OCI-LY3 (cell line): ENCODE results near the gene UST.

Experiments used
- EZH2phosphoT487 ChIP-seq: fragments of 200-600 bp; shearing (Covaris generic); IDR thresholded peaks from 2 replicates; pipeline ENCODE4 v1.6.1; 2018; ENCODE audit warnings: antibody characterized with exemption, mixed run types, low read depth
- TF ChIP-seq, protein P1 (sequence below): fragments of 200-600, 300-600 bp; sonication (generic); IDR thresholded peaks from 2 replicates; pipeline ENCODE4 v1.5.1; 2014; ENCODE audit warnings: antibody characterized with exemption, low read length, low read depth

DNA sequence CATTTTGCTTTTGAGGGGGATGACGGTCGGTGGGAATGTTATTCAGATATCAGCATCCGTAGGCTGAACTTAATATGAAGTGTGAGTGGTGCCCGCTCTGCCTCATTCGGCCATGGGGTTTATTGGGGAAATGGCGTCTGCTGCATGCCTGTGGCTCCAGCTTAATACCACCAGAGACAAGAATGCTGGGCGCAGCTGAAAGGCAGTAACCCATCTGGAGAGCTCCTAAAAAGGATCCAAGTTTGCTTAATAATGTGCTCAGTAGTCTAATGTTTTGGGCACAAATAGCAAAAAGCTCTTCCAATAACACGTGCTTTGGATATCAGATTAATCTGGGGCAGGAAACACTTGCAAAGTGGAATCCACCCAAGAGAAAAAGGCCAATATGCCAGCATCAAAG is 297.7 kb downstream of the UST start:
- TF ChIP-seq, protein P1, sequence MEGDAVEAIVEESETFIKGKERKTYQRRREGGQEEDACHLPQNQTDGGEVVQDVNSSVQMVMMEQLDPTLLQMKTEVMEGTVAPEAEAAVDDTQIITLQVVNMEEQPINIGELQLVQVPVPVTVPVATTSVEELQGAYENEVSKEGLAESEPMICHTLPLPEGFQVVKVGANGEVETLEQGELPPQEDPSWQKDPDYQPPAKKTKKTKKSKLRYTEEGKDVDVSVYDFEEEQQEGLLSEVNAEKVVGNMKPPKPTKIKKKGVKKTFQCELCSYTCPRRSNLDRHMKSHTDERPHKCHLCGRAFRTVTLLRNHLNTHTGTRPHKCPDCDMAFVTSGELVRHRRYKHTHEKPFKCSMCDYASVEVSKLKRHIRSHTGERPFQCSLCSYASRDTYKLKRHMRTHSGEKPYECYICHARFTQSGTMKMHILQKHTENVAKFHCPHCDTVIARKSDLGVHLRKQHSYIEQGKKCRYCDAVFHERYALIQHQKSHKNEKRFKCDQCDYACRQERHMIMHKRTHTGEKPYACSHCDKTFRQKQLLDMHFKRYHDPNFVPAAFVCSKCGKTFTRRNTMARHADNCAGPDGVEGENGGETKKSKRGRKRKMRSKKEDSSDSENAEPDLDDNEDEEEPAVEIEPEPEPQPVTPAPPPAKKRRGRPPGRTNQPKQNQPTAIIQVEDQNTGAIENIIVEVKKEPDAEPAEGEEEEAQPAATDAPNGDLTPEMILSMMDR = no peak
- TF ChIP-seq EZH2phosphoT487 = no peak
